CD1c-positive myeloid dendritic cell (primary cell): Measurements from ENCODE around the gene MAP3K4.

Experiments used
- DNase-seq: peaks from one replicate; pipeline ENCODE4 v3.0.0-alpha.2; 2016; ENCODE audit errors: extremely low spot score

MAP3K4 gene

DNA sequence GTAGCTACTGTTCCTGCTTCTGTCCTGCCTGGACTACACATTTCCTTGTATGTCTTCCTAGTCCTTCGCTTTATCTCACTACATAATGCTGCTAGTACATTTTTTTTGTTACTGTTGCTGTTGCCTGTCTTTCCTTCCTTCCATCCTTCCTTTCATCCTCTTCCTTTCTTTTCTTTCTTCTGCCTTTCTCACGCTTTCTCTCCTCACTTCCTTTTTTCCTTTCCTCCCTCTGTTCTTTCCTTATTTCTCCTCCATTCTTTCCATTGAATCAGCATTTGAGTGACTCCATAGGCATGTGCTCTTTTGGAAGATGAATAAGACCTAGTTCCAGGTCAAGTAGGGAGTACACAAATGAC lies 46.3 kb downstream of the MAP3K4 start:
- no peak for DNase-seq

DNA sequence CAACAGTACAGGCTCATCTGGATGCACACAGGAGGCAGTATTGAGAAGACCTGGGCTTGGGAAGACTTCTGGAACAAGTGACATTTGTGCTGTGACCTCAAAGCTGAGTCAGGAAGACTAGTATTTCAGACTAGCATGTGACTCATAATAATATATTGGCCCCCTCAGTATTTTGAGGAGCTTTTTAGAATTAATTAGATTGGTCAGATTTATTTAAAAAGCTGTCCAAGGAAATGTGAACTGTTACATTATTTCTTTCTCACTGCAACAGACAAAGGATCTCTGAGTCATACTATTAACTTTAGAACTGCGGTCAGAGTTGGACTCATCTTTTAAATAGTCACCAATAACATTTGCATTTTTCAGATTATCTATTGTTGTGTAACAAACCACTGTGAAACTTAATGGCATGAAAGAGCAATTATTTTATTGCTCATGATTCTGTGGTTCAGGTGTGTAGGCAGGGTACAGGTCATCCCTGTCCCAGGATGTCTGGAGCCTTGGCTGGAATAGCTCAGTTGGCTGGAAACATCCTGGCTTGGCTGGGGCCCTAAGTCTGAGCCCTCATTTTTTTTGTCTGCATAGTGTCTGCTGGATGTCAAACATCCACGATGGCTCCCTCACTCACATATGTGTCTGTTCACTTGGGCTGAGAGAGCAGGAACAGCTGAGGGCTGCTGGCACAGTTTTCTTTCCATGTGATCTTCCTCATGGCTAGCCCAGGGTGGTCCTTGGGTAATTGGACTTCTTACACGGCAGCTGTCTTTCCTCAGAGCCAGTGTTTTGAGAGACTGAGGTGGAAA lies 46.9 kb downstream of the MAP3K4 start:
- no peak for DNase-seq

DNA sequence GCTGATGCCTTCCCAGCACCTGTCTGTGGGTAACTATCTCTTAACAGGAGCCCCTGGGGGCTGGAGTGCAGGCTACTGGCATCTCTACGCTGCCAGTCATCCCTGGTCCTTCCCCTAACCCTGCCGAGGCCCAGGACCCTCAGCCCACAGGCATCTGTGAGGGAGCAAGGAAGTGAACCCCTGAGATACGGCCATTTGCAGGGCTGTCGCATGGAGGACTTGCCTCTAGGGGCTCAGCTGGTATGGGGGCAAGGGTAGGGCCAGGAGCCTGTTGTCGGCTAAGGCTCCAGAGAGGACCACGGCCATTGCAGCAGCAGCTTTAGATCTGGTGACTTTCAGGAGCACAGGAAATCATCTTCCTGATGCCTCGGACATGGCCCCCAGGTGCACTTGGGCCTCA lies 49.7 kb downstream of the MAP3K4 start:
- DNase-seq = no peak

DNA sequence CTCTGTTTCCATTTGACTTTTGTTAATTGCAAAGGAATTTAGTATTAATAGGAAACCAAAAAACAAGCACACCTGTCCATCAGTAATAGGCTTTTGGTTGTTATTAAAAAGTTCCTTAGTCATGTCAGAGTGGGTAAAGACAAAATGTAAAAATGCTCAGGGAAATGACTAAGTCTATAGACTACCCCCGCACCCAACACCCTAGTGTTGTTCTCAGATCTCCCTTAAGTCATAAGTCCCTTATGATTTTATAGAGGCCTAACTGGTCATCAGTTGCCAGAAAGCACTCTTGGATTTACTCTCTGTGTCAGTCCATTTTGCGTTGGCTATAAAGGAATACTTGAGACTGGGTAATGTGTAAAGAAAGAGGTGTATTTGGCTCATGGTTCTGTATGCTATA lies 52.8 kb downstream of the MAP3K4 start:
- DNase-seq = no peak

DNA sequence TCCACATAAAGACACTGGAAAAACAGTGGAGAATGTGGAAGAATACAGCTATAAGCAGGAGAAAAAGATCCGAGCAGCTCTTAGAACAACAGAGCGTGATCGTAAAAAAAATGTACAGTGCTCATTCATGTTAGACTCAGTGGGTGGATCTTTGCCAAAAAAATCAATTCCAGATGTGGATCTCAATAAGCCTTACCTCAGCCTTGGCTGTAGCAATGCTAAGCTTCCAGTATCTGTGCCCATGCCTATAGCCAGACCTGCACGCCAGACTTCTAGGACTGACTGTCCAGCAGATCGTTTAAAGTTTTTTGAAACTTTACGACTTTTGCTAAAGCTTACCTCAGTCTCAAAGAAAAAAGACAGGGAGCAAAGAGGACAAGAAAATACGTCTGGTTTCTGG lies 57.1 kb downstream of the MAP3K4 start:
- no peak for DNase-seq

DNA sequence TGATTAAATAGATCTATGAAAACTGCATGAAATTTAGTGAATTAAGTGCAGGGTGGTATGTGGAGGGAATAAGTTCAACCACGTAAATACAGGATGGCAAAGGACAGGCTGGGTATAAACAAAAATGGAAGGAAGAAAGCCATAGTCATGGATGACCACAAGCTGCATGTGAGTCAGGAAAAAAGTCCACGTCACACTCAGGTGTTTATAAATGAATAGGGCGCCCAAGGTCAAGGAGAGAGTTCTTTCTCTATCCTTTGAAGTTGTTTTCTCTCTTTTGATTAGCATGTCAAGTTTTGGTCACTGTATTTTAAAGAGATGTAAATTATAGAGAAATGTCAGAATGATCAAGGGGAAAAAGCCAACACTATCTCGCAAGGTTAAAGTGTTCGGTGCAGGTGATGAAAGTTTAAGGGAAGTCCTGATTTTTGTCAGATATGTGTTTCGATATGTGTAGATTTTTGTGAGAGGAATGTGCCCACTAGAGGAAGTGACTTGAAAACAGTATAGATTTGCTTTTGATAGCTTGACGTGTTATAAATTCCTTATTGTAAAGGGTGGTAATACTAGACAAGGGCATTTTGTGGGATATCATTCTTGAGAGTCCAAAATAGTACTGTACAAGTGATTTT lies 58.7 kb downstream of the MAP3K4 start:
- no peak for DNase-seq

DNA sequence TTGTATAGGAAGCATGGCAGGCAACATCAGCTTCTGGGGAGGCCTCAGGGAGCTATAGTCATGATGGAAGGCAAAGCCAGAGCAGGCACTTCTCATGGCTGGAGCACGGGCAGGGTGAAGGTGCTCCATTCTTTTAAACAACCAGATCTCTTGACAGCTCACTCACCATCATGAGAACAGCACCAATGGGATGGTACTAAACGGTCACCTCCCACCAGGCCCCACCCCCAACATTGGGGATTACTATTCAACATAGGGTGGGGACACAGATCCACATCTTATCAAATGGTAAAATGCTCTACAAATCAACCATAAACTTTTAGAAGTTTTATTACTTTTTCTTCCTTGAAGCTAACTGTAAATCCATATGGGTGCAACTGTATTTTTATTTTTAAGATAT lies 61.5 kb downstream of the MAP3K4 start:
- DNase-seq = no peak

DNA sequence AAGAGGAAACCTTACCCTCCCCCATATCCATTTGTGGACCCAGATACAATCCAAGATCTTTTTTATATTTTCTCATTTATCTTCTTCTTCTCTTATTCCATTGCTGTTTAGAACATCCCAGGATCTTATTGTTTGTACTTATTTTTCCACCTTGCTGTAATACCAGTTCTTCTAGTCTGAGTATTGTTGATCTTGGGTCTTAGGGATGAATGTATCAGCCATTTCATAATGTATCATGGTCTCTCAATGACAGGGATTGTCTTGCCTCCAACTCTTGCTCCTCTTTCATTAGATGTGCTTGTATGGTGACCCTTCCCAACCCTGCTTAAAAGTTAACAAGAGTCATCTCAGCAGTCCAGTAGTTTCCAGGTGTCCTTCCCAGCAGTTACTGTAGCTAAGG lies 63.3 kb downstream of the MAP3K4 start:
- DNase-seq = no peak

DNA sequence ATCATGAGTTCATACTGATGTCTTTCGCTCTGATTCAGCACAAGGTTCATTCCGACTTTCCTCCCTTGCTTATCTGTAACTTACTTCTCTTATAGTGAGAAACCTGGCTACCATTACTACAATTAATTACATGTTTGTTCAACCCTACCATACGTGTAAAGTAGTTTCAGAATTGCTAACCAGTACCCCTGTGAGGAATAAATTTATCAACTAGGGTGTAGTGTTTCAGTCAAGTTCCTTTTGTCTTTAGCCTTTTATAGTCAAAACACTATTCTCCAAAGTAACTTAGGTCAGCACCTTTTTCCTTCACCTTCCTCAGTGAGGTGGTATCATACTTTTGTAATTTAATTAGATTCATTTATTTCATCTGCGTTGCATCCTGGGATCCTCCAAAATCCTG lies 64.9 kb downstream of the MAP3K4 start:
- DNase-seq = no peak

DNA sequence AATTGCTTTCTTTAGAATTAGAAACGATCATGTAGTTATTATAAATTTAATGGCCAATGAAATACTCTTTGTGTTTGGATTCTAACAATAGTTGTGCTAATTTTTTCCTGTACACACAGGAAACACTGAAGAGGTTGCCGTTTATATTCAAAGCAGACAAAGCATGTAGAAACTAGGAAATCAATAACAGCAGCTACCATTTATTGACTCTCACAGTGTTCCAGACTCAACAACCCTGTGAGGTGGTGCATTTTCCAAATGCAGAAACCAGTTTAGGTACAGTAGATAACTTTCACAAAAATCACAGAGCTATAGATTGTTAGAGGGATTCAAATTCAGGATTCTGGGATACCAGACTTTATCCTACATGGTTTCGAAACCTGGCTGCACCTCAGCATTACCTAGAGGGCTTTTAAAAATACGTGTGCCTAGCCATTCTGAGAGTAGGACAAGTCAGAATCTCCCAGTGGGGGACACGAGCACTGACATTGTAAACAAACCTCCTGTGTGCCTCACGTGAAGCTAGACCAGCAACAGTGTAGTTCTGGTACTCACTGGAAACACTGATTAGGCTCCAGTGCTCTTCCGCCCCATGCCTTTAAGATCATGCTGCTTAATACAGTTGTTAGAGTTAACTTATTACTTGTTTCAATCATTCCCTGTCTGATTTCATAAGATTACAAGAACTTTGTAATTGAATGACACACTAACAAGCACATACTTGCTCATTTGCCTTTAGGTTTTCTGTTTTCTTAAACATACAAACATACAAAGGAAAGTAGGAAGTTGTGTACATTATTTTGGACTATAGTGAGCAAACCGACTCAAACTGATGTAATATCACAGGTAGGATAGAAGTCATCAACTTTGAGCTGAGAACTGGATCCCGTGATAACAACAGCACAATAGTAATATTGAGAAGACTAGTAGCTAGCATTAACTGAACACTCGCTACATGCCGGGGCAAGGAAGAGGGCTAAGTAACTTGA lies 65.8 kb downstream of the MAP3K4 start:
- no peak for DNase-seq

DNA sequence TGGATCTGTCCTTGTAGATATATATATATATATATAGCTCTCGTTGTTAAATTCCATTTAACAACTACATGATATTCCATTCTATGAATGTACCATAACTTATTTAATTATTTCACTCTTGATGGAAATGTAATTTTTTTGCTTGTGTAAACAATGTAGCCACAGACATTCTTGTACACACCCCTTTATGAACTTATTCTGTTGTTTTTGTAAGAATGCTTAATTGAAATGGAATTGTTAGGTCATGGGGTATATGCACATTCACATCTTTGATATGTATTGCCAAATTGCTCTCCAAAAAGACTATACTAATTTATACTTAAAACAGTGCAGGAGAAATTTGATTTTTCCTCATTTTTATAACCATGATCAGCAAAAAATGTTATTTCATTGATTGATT lies 67.2 kb downstream of the MAP3K4 start:
- no peak for DNase-seq

DNA sequence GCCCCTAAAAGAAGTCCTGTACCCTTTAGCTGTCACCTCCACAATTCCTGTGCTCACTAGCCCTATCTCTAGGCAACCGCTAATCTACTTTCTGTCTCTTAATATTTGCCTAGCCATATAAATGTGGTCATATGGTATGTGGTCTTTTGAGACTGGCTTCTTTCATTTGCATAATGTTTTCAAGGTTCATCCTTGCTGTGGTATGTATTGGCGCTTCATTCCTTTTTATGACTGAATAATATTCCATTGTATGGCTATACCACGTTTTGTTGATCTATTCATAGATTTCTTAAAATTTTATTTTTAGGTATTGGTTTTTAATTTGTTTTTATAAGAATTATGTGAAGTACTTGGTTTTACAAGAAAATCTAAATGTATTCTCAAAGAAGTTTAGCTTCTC lies 70.0 kb downstream of the MAP3K4 start:
- no peak for DNase-seq

DNA sequence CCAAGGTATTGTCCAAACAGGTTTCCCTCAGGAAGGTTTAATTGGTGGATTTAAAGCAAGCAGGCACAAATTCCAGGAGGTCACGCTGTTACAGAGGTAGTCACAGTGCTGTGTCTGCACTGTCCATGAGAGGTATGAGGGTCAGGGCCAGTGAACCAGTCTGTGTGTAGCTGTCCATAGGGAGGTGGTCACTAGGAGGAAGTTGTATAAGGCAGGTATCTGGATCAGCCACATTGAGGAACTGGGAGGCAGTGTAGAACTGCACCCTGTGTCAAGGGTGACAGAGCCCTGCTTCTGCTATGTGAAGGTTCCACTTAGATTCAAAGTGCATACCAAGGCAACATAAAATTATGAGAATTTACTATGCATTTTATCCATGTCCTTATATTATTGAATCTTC lies 73.3 kb downstream of the MAP3K4 start:
- no peak for DNase-seq

DNA sequence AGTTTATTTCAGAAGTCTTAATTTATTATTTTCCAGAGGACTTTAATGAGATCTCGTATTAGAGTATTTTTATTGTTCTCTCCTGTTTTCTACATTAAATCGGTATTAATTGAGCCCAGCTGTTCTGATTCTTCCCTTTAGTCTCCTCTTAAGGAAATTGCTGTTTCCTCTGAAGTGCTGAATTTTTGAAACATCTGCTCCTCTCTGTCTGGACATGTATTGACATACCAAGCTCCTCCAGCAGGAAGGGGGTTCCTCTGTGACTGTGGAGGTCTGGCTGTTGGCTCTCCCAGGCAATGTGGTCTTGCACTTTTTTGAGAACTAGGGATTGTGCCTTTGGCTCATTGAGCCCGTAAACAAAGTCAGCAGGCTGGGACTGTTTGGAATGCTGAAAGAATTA lies 74.9 kb downstream of the MAP3K4 start:
- DNase-seq = no peak

DNA sequence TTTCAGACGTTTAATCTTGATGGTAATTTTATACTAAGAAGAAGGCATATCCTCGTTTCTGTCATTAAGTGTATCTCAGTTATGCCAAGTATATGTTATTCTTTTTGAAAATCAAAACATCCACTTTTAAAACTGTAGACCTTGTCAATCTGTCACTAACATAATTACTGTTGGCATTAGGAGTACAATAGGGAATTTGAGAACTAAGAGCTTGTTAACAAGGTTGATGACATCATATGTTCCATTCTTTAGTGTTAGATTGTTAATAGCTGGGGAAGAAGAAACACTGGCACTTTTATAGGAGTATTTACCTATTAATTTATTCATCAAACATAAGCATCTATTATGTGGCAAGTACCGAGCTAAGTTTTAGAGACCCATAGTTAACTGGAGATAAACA lies 76.2 kb downstream of the MAP3K4 start:
- no peak for DNase-seq

DNA sequence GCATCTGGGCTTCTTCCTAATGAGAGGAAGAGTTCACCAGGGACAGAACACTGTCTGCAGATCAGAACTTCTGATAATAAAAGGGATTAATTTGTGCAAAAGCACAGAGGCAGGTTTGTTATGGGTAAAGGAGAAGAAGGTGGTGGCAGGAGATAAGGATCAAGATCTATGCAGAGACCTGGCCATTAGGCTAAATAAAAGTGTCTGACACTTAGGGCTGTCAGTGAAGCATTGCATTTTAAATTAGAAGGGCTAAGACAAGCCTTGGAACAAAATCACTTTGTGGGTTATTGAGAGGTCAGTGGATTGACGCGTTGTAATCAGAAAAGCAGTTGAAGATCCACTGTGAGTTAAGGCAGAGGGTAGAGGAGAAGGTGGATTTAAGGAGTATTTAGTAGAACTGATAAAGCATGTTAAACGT lies 76.8 kb downstream of the MAP3K4 start:
- no peak for DNase-seq

DNA sequence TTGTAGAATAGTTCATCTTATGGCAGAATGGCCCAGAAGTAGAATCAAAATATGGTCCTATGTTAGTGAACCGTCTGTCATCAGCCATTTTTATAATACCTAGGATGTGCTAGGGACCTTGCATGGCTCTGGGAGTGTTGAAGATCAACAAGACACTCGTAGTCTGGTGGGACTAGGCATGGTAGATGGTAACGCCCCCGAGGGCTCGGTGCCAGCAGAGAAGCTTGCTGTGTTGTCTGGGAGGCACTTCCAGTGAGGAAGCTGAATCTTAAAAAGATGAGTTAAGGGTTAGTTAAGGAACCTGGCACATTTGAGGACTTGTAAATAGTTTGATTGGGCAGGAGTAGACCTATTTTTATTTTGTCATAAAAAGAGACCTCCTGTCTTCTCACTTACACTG lies 82.4 kb downstream of the MAP3K4 start:
- DNase-seq = no peak

DNA sequence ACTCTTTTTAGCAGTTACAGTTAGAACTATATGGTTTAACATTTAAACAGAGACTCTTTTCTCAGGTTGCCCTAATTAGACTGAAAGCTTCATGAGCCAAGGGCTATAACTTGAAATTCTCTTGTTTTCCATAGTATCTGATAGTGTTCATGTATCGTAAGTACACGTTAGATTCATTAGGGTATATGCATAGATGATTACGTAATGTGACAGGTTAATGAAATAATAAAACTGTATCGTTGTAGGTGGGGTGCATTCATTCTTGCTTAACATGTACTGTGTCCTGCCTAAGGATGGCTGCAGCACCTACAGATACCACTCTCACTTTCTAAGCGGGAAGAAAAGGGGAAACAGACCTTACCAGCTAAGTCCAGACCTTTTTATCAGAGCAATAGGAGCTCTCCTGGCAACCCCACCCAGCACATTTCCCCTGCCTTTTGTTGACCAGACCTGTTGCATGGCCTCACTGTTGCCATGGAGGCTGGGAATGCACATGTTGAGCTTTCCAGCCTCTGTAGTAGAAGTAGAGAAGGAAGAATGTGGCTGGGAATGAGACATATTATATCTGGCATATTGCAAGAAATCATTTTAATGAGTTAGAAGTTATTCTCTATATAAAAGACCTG lies 83.0 kb downstream of the MAP3K4 start:
- DNase-seq = no peak

DNA sequence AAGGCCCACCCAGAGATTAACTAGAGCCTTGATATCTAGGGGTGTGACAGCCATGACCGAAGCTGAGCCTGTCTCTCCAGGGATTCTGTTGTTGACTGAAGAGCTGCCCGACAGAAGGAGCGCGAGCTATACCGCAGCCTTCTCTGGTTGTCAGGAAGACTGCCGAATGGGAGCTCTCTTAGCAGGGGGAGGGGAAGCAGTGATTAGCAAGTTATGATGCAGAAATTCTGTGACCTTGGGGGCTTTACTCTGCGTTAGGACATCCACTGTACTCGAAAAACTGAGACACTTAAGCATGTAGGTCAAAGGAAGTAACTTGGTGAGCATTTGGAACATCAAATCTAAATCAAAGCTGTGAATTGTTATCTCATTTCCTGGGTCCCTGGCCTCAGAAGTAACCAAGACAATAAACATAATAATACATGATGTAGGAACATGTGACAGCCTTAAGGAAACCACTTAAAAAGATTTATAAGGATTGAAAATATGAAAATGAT lies 84.7 kb downstream of the MAP3K4 start:
- DNase-seq = no peak

DNA sequence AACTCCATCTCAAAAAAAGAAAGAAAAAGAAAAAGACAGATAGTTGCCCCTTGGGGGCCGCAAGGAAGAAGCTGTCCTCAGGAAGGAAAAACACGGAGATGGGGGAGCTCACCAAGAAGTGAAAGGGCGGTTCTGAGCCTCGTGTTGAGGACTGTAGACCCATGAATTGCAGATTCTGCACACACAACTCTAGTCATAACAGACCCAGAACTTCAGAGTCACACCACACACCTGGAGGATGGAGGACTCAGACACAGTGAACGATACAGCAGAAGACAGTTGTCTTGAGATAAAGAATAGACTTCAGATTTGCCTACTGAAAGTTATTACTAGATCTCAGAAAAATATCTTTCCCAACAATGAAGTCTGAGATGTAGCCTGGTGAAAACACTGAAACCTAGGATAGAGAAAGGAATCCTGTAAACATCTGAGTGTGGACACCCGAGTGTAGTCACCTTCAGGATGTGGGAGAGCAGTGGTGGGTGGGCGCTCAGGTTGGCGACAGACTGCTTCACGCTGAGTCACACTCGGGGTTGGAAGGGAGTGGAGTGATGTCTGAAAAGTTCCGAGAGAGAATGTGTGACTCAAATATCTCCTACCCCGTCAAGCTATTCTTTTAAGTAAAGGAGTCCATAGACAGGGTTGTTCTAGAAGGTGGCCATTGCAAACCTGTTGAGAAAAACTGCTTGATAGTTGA lies 88.1 kb downstream of the MAP3K4 start:
- no peak for DNase-seq

DNA sequence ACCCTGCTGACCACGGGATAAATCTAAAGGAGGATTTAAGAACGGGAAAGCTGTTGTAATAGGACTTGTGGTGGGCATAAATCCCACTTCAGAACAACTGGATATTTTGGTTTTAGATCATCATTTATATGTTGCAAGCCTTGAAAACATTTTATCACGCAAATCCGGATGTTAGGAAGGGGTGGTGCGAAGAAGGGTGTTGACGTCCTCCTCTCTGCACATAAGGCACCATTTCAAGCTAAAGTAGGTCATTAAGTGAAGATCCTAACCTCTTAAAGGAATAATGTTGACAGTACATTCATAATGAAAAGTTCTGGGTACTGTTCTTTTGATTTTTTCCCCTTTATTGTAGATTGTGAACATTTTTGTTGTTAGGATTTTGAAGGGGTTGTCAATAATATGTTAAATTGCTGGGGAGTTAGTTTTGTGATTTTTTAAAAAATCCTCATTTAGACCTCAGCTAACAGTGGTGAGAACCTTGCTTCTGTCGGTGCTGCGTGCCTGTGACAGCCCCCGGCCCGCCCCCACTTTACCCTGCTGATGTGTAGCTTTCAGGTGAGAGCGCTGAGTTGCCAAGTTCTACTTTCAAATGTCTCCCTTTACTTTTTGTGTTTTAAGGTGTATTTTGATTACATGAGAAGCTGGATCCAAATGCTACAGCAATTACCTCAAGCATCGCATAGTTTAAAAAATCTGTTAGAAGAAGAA lies 88.8 kb downstream of the MAP3K4 start:
- DNase-seq = no peak
